ENCODE data around the gene PRPF19. TPM values are rescaled to one million over a fixed set of nuclear protein-coding genes. Genes with fewer than 3 reads are reported as not detected.

PRPF19 gene
- total and polyA plus RNA-seq, 2 of the 13 experiments (the other 11 are each of a cell fraction or from before 2014, with no cell fraction given): 27.4 to 91.1 TPM

DNA sequence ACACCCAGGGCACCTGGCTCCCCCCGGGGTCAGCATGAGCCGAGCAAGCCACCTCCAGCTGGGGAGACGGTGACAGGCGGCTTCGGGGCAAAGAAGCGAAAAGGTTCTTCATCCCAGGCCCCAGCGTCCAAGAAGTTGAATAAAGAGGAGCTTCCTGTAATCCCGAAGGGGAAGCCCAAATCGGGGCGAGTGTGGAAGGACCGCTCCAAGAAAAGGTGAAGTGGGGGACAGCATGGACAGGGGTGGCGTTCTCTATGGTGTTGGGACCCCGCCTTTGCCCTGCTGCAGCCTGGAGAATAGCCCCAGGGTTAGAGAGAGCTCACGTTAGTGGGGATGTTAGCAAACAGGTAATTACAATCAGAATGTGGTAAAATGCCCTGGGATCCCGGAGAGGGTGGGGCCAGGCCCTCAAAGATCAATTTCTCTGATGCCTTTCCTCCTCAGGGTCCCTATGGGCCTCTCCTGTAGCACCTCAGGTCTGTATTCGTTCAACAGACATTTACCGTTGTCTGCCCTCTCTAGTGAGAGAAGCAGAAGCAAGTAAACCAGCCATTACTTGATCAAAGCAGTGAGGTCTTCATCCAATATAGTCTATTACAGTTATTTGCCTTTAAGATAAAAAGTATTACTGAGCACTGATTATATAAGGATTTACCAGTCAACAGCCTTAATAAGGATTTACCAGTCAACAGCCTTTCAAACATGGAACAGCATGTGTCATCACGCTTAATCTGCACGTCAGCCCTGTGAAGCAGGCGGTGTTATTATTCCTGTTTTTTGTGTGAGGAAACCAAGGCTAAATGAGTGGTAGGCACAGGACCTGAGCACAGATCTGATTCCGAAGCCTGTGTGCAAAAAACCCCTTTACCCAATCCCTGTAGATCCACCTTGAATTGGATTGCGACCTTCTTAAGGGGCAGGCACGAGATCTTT is 63.5 kb downstream of the PRPF19 start:
- Histone ChIP-seq H3K4me1 (ENCODE audit: insufficient read depth, low read length) (peaks cover 41% of the 10 kb centered on the region), H4K20me1 (ENCODE audit: insufficient read depth, low read length) (peaks cover 13% of the 10 kb centered on the region; the same call in 1 of the 2 replicates), H3K4me2 (ENCODE audit: low read depth, low read length) (peak overlapping the region; percentile 86), H3K9ac (ENCODE audit: insufficient read depth, low read depth, low read length) (peak overlapping the region; percentile 86), H3K27ac (ENCODE audit: extremely low read length, insufficient read depth, low read length) (peak overlapping the region; percentile 68), H3K79me2 (ENCODE audit: insufficient read depth, low read length) (peaks cover 50% of the 10 kb centered on the region), H3K4me3 (replicated peaks in 1 of 3; ENCODE audit: insufficient read depth in 1 of 3, low read depth in 2 of 3, low read length in 3 of 3) (peak overlapping the region; percentile 80 to 97 (median 88)), H3K36me3 (replicated peaks in 1 of 2; ENCODE audit: control insufficient read depth in 1 of 2, insufficient read depth in 2 of 2, low read length in 2 of 2) (peaks cover 8 to 12% of the 10 kb centered on the region in 2 experiments), H3K27me3 (ENCODE audit: control insufficient read depth in 1 of 2, insufficient read depth in 2 of 2, low read length in 2 of 2) (no peaks in the 10 kb centered on the region; a peak in 1 of 5 replicates), H3K9me3 (ENCODE audit: low read length) (no peaks in the 10 kb centered on the region), H2AFZ (ENCODE audit: low read length) (no peak overlapping the region)
- FAIRE-seq (no peak), ATAC-seq (no peak), DNase-seq (ENCODE audit: low spot score) (no peak)
- in situ Hi-C loops (cut with HindIII; ENCODE audit: extremely low pct_ligation_motif_present, low pct_unique_long_range_greater_than_20kb) (no loop called here), intact Hi-C loops (cut with micrococcal nuclease; ENCODE audit: unreplicated experiment) (no loop called here)
- no TSS peak for BruUV-seq (replicated peaks)
- 0 out of 2 replicates have a peak, but pooled peaks have one; percentile 19 for TF ChIP-seq DMAP1 (CRISPR knock-in tag; IDR thresholded peaks at IDR 0.05)
- no peak for TF ChIP-seq ZNF20 (CRISPR knock-in tag; IDR thresholded peaks at IDR 0.05)
- TF ChIP-seq ZNF878 (CRISPR knock-in tag; IDR thresholded peaks at IDR 0.05): peak; percentile 31; the same call in 1 of the 2 replicates
- TF ChIP-seq, protein P1, sequence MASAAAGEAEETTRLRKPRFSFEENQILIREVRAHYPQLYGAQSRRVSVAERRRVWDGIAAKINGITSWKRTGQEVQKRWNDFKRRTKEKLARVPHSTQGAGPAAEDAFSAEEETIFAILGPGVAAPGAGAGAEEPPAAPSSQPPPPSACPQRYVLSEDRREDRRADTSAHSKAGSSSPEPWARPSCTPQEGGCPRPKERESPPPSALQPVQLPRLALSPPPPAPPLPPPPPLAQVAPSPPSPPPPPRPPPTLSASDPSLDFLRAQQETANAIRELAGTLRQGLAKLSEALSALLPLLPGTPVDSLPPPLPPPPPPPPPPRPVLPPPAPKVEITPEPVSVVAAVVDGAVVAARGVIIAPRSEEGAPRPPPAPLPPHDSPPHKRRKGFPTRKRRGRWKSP (CRISPR knock-in tag; IDR thresholded peaks at IDR 0.05): 0 out of 2 replicates have a peak, but pooled peaks have one; percentile 12
- ChIA-PET CTCF (ENCODE audit: low intra/inter-chr PET ratio, low total read pairs) (no interaction called here), POLR2A (interaction anchor here (1.0 to 1.2 kb wide), 3 partner anchors 12 to 38 kb away, joined by 3 to 4 read pairs (median 4); partner anchors contain the start of gene PTGDR2)
- WGBS (ENCODE audit: low lambda C conversion rate): 8% methylated on average over 23 of the region's 23 CpGs

Measured in HepG2 (cell line).